Muscle of arm (tissue), 12 donors: ENCODE results near the gene BCKDHA. TPM values are rescaled to one million over a fixed set of nuclear protein-coding genes. Genes with fewer than 3 reads are reported as not detected.
"Not testable (repeated sequence)": the region's sequence is repeated elsewhere in the genome, so short reads cannot be mapped to it uniquely, and the experiment has no call there.

Source experiments
- DNase-seq: peaks from one replicate; pipeline ENCODE4 v3.0.0-alpha.2; 2013
- polyA plus RNA-seq, 12 donors: library from polyadenylated mRNA; unstranded; fragments of 120-200 nt; gene quantifications; one replicate each; pipeline ENCODE4 v1.2.1, GENCODE V29; 2013; ENCODE audit not compliant: insufficient read length in 12 of 12

The BCKDHA gene
- polyA plus RNA-seq, 12 donors, result 19.2 to 69.1 (median 25.6) TPM; not detected in 1

DNA sequence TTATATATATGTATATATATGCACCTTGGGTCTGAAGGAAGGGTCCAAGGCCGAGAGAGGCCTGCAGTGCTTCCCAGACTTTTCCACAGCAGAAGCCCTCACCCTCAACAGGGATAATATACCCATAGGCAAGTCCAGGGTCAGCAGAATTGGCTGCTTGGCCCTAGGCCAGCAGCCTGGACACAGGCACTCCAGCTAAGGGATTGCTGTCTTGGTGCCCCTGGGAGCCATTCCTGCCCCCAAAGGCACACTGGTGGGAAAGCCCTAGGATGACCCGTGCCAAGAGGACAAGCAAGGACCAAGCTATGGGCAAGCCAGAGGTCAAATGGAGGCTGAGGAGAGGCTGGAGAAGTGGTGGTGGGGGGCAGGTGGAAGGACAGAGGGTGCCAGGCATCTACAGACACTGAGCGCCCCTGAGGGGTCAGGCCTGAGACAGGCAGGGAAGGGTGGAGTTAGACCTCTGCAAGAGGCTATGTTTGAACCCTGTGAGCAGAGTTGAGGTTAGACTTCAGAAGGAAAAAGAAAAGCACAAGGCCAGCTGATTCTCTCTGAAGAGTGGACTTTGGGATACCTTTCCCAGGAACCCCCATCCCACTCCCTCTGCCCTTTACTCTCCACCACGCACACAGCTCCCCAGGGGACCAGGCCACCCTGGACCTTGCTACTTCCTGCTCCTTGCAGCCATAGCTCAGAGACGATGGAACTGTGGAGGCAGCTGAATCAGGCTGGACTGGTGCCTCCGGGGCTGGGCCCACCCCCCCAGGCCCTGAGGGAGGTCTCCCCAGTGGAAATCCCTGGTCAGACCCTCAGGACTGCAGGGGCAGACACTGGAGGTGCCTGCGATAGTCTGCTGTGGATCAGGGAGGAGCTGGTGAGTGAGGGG, 45.1 kb downstream of the BCKDHA start, which contains the start of gene ERICH4:
TSS of gene ERICH4 (plus strand) at position 684 of the 883 bp plus-strand sequence. CDS start at position 698, 14 bp downstream.
- DNase-seq, result no peak

DNA sequence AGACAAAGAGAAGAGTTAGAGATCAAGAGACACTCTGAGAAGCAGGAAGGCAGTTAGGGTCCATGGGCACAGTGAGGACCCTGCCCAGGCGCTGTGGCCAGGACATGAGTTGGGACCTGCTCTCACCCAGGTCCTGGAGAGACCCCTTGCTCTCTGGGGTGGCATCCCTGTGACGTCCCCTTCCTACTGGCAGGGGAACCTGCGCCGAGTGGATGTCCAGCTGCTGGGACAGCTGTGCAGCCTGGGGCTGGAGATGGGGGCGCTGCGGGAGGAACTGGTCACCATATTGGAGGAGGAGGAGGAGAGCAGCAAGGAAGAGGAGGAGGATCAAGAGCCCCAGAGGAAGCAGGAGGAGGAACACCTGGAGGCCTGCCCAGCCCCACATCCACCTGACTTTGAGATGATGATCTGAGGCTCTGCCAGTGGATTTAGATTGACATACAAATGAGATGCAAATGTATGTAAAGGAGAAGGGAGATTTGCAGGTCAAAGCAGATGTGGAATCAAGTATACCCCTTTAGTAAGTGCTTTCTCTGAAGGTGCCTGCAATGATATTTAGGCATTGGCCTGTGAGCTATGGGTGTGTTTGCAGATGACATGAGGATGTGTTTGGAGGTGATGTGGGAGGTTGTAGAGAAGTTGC, 46.3 kb downstream of the BCKDHA start:
- DNase-seq, result no peak

DNA sequence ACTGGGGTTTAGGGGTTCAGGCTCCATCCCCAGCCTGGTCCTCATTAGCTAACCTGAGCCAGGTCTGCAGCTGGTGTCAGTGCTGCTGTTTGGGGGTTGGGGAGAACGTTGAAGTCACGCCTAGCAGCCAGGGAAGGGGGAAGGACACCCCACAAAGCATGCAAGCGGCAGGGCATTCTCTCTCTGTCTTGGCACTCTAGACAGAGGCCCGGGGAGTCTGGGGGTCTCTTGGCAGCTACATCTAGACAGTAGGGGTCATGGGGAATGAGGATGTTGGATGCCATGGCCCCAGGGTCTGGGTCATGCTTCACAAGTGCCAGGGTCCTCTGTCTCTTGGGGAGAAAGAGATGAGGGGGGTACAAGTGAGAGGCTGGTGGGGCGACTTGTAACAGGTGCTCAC, 48.0 kb downstream of the BCKDHA start:
- DNase-seq, result no peak

DNA sequence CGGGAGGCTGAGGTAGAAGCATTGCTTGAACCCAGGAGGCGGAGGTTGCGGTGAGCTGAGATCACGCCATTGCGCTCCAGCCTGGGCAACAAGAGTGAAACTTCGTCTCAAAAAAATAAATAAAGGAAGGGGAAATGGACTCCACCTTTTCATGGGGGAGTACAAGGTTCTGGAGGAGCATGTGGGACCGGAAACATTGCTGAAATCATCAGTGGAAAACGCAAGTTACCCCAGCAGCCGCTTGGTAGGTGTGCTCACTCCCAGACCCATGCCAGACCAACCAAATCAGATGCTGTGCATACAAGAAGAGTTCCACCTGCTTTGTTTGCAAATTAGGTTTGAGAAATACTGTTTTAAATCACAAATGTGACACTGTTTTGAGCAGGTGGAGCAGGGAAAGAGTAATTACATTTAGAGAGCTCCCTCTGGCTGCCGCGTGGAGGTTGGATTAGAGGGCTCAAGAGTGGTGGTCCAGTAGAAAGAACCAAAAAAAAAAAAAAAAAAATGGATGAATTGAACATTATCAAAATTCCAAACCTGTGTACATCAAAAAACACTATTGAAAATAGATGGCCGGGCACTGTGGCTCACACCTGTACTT, 50.2 kb downstream of the BCKDHA start:
- DNase-seq, result no peak

DNA sequence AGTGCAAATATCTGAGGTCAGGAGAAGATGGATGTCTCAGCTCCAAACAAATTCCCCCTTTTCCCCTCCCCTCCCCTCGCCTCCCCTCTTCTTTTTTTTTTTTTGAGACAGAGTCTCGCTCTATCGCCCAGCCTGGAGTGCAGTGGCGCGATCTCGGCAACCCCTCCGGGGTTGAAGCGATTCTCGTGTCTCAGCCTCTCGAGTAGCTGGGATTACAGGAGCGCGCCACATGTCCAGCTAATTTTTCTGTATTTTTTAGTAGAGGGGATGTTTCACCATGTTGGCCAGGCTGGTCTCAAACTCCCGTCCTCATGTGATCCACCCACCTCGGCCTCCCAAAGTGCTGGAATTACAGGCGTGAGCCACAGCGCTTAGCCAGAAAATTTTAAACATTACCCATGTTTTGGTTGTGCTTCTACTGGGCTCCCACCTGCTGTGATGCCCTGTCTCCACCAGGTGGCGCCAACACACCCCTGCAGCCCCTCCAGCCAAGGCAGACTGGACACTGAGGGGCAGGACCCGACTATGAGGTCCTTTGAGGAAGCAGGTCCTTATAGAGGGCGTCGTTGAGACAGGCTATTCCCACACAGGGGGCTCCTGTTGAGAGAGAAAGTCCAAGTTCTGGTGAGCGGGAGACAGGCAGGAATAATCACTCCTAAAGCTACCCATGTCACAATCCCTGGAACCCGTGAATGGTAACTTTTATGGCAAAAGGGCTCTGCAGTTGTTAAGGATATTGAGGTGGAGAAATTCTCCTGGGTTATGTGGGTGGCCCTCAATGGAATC, 51.7 kb downstream of the BCKDHA start:
- DNase-seq, result peak; percentile 69

DNA sequence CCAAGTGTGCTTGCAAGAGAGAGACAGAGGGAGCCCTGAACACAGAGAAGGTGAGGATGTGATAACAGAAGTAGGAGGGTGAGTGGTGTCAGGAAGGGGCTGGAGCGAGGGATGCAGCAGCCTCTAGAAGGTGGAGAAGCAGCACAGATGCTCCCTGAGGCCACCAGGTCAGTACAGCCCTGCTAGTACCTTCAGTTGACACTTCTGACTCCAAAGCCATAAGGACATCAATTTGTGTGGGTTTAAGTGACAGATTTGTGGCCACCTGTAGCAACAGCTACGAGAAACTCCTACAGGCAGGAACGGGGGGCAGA, 52.2 kb downstream of the BCKDHA start:
- DNase-seq, result no peak

DNA sequence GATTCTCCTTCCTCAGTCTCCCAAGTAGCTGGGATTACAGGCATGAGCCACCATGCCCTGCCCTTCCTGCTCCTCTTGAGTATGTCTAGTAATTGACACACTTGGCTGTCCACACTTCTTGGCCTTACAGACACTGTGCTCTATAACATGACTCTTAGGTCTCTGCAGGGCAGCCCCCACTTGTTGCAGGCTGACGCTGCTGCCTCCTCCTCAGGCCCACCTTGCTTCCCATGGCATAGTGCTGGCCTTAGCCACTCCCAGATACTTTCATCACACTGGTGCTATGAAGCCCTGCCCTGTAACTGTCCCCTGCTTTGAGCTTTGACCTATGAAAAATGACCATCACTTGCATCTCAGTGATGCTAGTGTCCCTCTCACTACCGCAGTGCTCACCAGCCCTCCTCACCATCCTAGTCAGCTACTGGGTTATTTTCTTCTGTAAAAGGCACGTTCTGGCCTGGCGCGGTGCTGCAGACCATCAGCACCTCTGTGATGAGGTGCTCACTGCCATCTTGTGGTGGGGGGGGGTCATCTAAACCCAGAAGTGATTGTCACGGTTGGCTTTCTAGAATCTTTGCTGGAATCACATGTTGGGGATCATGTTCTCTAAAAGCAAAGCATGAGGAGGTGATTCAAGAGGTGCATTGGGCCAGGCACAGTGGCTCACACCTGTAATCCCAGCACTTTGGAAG, 55.1 kb downstream of the BCKDHA start:
- DNase-seq, result no peak

DNA sequence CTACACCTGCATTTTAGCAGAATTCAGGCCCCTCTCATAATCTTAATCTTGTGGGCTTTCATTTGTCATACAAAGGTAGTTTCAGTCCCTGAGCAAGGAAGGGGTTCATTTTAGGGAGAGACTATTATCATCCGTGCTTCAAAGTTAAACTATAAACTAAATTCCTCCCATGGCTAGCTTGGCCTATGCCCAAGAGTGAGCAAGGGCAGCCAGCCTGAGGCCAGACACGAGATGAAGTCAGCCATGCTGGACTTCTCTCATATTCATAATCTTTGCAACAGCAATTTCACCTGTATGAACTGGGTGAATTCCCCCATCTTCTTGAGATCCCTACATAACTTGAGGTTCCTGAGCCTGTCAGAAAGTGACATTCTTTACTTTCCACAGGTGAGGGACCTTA, 58.3 kb downstream of the BCKDHA start:
- no peak for DNase-seq

DNA sequence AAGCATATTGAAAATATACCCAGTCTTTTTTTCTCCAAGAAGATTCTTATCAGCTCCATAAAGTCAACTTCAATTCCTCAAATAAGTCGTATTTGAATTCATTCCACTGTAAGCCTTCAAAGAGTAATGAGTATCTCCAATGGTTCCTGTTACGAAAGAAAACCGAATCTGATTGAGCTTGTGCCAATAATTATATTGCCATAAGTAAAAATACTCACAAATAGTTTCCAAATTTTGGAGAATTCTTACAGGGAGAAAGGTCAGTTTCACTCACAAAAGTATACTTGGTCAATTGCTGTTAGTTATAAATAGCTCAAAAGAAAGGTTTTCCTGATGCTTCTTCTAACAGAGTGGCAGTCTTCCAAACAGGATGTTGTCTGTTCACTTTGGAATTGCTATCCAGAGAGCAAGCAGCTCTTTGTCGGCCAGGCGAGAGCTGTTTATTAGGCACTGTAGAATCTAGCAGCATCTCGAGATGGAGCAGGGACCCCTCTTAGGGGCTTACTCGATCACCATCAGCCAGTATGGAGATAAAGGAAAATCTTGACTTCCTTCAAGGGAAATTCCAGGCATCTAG, 58.8 kb downstream of the BCKDHA start:
- peak; percentile 32 for DNase-seq

DNA sequence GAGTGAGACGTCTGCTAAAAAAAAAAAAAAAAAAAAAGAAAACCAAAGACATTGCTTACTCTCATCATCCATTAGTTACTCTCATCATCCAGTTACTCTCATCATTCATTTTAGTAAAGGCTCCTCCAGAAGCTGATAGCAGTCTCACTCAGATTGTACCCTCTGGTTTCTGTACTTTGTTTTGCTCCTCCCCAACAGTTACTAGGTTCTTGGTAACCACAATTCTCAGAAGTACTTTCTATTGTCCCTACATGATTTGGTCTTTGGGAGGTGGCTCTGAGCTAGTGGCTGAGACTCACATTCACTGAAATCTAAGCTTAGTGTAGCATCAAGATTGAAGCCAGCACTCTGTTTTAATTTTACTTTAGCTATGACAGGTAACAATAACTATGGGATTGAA, 59.6 kb downstream of the BCKDHA start:
- no peak for DNase-seq

DNA sequence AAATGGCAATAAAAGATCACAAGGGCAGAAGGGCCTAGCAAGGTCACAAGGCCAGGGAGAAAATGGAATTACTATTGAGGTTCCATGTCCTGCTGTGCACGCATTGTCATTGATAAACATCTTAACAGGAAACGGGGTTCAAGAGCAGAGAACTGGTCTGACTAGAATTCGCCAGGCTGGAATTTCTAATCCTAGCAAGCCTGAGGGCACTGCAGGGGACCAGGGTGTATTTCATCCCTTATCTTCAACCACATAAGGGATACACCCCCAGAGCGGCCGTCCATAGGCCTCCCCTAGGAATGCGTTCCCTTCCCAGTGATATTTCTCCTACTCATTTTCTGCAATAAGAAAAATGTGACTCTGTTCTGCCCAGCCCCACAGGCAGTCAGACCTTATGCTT, 64.9 kb downstream of the BCKDHA start:
- no peak for DNase-seq

DNA sequence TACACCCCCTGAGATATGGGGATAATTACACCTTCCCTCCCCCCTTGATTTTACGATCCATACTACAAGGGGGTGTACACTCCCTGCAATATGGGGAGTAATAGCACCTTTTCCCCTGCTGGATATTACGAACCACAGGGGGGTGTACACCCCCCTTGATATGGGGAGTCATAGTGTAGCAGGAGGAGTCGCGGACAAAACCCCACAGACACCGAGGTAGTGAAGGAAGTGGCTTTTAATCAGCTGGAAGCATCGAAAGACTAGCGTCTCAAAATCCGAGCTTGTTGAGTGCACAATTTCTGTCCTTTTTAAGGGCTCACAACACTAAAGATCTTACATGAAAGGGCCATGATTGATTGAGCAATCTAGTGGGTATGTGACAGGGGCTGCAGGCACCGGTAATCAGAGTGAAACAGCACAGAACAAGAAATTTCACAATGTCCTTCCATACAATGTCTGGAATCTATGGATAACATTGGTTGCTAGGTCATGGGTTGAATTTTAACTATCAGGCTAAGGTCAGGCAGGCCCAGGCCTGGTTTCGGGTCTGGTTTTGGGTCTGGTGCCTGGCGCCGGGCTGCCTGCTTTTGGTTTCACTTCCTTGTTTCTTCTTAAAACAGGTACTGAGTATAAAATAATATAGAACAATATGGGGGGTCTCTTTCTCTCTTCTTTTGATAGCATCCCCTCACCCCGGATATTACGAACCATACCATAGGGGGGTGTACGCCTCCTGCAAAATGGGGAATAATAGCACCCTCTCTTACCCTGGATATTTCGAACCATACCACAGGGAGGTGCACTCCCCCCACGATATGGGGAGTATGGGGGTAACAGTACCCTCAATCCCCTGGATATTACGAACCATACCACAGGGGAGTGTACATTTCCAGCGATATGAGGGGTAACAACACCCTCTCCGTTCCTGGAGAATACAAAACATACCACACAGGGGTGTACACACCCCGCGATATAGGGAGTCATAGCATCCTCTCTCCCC, 65.9 kb downstream of the BCKDHA start:
- DNase-seq, result not testable (repeated sequence)

Other genes starting within 250 kb of the BCKDHA start
- 1 to 10 TPM in 3 of 12 donors, under 1 TPM in 7, not detected in 2; 0.20 to 6.2 (median 0.44) TPM for gene CYP2S1, start 204.6 kb upstream of the BCKDHA start, polyA plus RNA-seq
- gene AXL, start 178.6 kb upstream of the BCKDHA start, polyA plus RNA-seq, result 100 to 1,000 TPM in 1 of 12 donors, 10 to 100 TPM in 11; 14.8 to 207 (median 28.6) TPM
- 1,000 to 10,000 TPM in 1 of 12 donors, 100 to 1,000 TPM in 11; 136 to 1,638 (median 158) TPM for gene HNRNPUL1, start 133.4 kb upstream of the BCKDHA start, polyA plus RNA-seq
- gene CCDC97, start 87.6 kb upstream of the BCKDHA start, polyA plus RNA-seq, result 10 to 100 TPM in 11 of 12 donors, not detected in 1; 29.3 to 58.0 (median 34.4) TPM
- gene TGFB1, start 43.9 kb upstream of the BCKDHA start, polyA plus RNA-seq, result 10 to 100 TPM in 11 of 12 donors, not detected in 1; 13.6 to 35.4 (median 18.1) TPM
- gene B9D2, start 33.7 kb upstream of the BCKDHA start, polyA plus RNA-seq, result 1 to 10 TPM in 10 of 12 donors, not detected in 2; 1.5 to 3.2 (median 2.3) TPM
- gene TMEM91, start 21.3 kb upstream of the BCKDHA start, polyA plus RNA-seq, result 10 to 100 TPM in 2 of 12 donors, 1 to 10 TPM in 8, not detected in 2; 3.5 to 14.2 (median 5.2) TPM
- gene EXOSC5, start 459 bp upstream of the BCKDHA start, polyA plus RNA-seq, result 10 to 100 TPM in 11 of 12 donors, not detected in 1; 11.0 to 35.4 (median 14.1) TPM
- 1 to 10 TPM in 10 of 12 donors, under 1 TPM in 1, not detected in 1; 0.75 to 7.7 (median 2.1) TPM for gene B3GNT8, start 29.6 kb downstream of the BCKDHA start, polyA plus RNA-seq
- gene DMAC2, start 42.1 kb downstream of the BCKDHA start, polyA plus RNA-seq, result 10 to 100 TPM in 11 of 12 donors, not detected in 1; 34.6 to 76.0 (median 38.3) TPM
- gene ERICH4, start 45.3 kb downstream of the BCKDHA start, polyA plus RNA-seq, result under 1 TPM in 6 of 12 donors, not detected in 6; 0.19 to 0.46 (median 0.33) TPM
- gene CEACAM21, start 178.3 kb downstream of the BCKDHA start, polyA plus RNA-seq, result 1 to 10 TPM in 8 of 12 donors, under 1 TPM in 2, not detected in 2; 0.85 to 2.2 (median 1.6) TPM
- gene CEACAM4, start 229.3 kb downstream of the BCKDHA start, polyA plus RNA-seq, result under 1 TPM in 4 of 12 donors, not detected in 8; 0.09 to 0.79 (median 0.29) TPM